C4-2B (cell line): ENCODE measurements around the gene KCNQ4.

Source experiments
- H3K27ac ChIP-seq: fragments of 450-650 bp; 2 replicates; pipeline ENCODE4 v1.5.1; 2017
- ZFX ChIP-seq: fragments of 450-650 bp; IDR thresholded peaks from 2 replicates; pipeline ENCODE4 v1.6.1; 2017
- TF ChIP-seq, protein P1 (sequence below): fragments of 450-650 bp; conservative IDR thresholded peaks from 2 replicates; pipeline ENCODE4 v1.5.1; 2017; ENCODE audit warnings: mild to moderate bottlenecking

KCNQ4 gene

DNA sequence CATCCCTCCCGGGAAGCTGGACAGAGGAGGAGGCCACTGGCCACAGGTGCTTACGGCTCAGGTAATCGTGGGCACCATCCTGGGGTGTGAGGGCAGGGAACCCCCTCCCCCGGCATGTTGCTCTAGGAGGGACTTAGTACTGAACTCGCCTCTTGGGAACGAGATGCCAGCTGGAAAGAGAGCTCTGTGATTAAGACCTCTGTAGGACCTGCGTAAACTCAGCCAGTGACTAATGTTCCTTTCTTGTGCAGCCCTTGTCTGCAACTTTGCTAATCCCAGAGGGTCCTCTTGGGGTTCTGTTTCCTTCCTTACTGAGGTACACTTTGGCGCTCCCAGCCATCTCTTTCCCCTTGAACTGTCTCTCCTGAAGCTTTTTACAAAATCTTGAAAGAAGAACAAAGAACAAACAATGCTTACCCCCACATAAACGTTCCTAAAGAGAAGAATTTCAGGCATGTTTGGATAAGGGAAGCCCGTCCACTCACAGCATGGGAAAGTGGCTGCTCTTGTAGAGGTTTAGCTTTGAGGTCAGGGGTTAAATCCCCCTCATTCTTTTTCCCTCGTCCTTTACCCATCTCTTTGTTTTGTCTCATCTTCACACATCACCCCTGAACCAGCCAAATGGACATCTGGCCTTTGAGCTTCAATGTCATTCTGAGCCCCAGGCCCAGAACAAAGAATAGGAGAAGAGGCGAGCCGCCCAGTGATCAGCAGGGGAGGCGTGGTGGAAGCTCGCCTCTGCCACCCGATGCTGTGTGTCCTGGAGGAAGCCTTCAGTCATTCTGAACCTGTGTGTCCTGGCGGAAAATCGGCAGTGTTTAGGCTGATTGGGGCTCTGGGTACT, 41.2 kb downstream of the KCNQ4 start:
- no peak overlapping the region for H3K27ac ChIP-seq
- no peak for TF ChIP-seq ZFX
- TF ChIP-seq, protein P1, sequence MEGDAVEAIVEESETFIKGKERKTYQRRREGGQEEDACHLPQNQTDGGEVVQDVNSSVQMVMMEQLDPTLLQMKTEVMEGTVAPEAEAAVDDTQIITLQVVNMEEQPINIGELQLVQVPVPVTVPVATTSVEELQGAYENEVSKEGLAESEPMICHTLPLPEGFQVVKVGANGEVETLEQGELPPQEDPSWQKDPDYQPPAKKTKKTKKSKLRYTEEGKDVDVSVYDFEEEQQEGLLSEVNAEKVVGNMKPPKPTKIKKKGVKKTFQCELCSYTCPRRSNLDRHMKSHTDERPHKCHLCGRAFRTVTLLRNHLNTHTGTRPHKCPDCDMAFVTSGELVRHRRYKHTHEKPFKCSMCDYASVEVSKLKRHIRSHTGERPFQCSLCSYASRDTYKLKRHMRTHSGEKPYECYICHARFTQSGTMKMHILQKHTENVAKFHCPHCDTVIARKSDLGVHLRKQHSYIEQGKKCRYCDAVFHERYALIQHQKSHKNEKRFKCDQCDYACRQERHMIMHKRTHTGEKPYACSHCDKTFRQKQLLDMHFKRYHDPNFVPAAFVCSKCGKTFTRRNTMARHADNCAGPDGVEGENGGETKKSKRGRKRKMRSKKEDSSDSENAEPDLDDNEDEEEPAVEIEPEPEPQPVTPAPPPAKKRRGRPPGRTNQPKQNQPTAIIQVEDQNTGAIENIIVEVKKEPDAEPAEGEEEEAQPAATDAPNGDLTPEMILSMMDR, result no peak

DNA sequence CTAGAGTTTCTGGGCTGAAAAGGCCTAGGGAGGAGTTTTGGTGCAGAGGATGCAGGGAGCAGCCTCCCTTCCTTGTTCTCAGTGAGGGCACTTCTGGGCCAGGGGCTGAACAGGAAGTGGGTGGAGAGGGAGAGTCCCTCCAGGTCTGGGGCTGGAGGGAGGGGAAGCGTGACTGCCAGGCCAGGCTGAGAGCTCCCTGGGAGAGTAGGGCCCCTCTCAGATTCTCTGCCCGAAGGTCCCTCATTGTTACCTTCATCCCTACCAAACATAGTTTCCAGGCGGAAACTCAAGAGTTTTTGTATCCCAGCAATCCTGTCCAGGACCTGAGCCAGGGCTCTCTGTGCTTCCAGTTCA, 41.8 kb downstream of the KCNQ4 start:
- TF ChIP-seq, protein P1, result no peak
- no peak for TF ChIP-seq ZFX
- no peak overlapping the region for H3K27ac ChIP-seq

DNA sequence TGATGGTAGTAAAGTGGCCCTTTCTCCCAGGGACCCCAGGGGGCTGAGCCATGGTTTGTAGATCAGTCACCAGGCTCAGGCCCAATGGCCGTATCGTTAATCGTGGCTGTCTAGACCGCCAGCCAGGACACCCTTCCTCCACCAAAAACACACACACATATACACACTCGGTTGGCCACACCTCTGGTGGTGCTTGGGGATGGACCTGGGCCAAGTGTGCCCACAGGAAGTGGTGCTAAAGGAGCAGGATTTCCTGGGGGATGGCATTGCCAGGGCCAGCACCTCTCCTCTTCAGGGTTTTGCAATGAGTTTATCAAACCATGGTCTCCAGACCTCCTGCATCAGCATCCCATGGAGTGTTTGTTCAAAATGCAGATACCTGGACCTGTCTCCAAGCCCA, 42.4 kb downstream of the KCNQ4 start:
- H3K27ac ChIP-seq, result no peak overlapping the region
- no peak for TF ChIP-seq ZFX
- TF ChIP-seq, protein P1, result no peak

DNA sequence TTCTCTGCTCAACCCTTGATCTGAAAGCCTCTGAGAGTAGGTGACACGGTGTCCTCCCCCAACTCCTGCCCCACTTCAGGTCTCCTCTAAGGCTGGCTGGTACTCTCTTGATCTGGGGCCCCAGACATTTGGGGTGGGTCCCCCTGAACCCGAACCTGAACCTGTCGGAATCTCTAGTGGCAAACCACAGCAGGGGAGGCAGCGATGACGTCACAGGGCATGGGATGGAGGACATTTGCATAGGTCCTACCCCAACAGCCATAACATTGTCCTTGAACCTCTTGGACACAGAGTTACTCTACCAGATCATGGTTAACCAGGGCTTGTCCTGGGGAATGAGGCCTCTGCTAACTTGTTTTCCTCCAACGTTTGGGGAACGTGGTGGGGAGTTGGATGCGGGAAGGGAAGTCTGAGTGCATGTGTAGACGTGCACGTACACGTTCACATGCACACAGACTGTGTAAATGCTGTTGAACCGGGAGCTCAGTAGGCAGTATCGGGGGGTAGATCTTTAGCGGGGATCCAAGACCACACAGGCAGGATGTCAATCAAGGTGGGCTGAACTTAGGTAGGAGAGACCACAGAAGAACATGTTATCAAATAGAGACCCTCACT, 46.2 kb downstream of the KCNQ4 start:
- no peak for TF ChIP-seq ZFX
- TF ChIP-seq, protein P1, result no peak
- no peak overlapping the region for H3K27ac ChIP-seq

DNA sequence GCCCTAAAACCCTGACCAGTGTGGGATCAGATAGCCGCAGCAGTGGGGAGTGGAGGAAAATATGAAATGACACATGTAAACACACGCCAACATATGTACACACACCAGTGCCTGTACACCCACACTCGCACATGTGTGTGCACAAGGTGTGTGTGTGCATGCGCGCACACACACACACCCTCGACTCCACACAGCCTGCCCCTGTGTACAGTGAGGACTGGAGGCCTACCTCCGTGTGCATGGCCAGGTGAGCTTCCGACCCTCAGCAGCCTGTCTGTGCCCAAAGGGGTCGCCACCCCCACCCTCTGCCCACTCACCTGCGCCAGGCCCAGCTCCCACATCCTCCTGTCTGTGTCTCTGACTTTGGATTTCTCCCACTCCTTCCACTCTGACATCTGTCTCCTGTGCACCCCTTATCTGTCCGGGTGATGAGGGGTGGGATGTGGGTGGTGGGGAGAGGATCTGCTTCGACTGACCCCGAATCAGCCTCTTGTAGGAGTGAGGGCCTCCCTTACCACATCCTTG, 46.9 kb downstream of the KCNQ4 start:
- H3K27ac ChIP-seq, result no peak overlapping the region
- TF ChIP-seq, protein P1, result no peak
- TF ChIP-seq ZFX, result no peak

DNA sequence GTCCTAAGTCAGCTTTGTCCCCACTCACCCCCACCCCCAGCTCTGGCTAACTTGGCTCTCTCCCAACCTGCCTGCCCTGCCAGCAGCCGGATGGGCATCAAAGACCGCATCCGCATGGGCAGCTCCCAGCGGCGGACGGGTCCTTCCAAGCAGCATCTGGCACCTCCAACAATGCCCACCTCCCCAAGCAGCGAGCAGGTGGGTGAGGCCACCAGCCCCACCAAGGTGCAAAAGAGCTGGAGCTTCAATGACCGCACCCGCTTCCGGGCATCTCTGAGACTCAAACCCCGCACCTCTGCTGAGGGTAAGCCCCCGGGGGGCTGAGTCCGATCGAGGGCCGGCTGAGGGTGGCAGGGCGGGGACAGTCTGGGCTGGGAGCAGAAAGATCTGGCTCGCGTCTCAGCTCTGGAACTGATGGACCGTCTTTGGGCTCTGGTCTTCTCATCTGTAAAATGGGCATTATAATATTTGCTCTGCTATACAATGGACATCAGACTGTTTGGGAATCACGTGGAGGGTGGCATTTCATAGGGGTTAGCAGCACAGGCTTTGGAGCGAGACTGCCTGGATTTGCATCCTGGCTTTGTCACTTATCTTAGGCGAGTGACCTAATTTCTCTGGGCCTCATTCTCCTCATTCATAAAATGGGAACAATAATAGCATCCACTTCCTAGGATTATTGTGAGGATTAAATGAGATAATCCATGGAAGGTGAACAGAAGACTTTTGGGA, 47.6 kb downstream of the KCNQ4 start:
- no peak for TF ChIP-seq ZFX
- TF ChIP-seq, protein P1, result no peak
- H3K27ac ChIP-seq, result no peak overlapping the region

DNA sequence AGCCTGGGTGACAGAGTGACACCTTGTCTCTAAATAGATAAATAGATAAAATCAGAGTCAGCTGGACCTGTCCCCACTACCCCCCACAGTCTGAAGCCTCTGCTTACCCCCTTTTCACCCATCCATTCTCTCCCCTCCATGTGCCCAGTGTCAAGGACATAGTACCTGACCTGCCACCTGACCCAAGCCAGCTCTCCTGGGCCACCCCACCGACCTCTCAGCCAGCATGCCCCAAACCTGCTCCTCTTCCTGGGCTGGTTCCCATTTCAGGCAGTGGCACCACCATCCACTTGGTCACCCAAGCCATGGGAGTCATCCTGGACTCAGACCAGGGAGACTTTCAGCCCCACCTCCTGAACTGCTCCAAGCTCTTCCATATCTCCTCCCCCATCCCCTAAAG, 50.4 kb downstream of the KCNQ4 start:
- TF ChIP-seq ZFX, result no peak
- TF ChIP-seq, protein P1, result no peak
- no peak overlapping the region for H3K27ac ChIP-seq
